M059J (cell line): ENCODE measurements around the gene HES7. TPM values are rescaled to one million over a fixed set of nuclear protein-coding genes. Genes with fewer than 3 reads are reported as not detected.
A peak's percentile ranks its signal among the peaks of the same experiment; 100 is the strongest.

Experiments used
- DNase-seq: peaks from one replicate; pipeline ENCODE4 v3.0.0-alpha.2; 2012; ENCODE audit warnings: low read depth
- total RNA-seq: library from RNA; depleted of rRNA; stranded (reverse); fragments of >200 nt; shearing (Covaris generic); gene quantifications from 2 replicates; pipeline ENCODE4 v1.2.3, GENCODE V29; 2014

The HES7 gene
- total RNA-seq, 1 experiment from 2014 or later = 0.94 TPM

DNA sequence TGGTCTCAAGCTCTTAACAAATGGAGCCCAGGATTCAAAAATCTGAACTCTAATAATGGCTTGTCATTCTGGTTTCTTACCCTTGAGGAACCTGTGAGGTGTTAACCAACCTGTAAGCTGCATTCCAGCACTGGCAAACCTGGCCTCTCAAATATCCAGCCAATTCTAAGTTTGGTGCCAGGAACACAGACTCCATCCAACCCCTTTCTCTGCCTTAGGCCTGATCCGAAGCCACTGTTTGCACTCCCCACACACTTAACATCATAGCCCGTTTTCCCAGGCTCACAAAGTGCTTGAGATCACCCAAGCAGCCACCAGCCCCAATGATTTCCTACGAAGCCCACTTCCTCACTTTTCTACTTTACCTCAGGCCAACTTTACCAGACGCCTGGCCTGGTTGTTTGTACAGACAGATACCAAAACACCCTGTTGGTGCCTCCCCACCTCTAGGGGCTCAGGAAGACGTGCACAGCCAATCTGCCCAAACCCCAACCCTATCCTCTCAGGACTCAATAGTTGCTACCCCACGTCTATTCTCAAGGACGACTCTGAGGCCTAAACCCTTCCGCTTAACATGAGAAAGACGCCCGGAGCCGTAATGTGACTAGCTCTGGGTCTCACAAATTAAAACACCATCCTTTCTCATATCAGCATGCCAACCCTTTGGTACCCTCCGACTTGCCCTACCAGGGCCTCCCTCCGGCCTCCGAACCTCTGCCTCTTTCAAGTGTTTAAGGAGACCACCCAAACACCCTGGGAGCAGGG, 31.5 kb upstream of the HES7 start:
- no peak for DNase-seq

DNA sequence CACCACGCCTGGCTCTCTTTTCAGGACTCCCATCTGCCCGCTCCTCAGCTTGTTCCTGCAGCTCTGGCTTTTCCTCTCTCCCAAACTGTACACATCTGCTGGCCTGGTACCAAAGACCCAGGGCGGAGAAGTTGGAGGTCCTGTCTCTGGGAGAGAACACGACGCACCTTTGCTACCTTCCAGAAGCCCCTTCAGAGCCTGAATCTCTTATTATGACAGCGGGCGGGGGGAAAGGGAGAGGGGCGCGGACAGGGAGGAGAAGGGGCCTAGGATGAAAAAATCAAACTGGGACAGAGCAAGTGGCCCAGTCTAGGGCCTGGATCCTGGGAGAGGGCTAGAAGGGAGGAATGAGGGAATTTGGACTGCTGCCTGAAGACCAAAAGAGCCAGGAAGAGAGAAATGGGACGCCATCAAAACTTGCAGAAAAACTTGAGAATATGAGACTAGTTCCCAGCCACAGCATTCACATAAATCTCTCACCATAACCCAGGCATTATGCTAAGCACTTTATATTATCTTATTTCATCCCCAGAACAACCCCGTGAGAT, 30.8 kb upstream of the HES7 start:
- no peak for DNase-seq

GRCh38 chr17:8153957-8154607, 30.2 kb upstream of the HES7 start:
- peak; percentile 97 for DNase-seq

GRCh38 chr17:8153525-8153956, 29.6 kb upstream of the HES7 start:
- DNase-seq = peak; percentile 96

- DNase-seq = no peak
These were observed 29.1 kb upstream of the HES7 start for GRCh38 chr17:8153031-8153451.

DNA sequence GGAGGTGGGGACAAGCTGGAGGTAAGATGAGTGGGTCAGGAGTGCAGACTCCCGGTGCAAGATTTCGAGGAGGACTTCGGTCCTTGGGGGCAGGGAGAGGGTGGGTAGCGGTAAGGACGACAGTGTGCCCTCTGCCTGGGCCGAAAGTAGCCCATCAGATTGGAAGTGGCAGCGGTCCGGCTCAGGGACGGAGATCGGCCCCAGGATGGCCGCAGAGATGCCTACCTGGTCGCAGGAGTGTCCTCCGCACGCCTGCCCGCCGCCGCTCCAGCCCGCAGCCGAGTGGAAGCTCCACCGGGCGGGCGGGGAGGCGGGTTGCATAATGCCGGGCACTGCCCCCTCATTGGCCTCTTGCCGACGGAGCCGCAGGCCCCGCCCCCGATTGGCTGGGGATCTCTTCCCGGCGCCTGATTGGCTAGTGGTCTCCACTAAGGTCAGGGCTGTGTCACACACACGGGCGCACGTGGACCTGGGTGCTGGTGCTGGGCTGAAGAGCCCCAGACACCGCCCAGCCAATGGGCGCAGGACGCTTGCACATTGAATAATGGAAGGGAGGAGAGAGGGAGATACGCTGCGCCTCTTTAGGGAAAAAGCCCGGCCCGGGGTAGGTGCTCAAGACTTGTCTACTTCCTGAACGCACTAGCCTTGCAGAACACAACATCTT, 28.3 kb upstream of the HES7 start, which contains the start of gene PER1:
PER1 (minus strand) TSS at position 293 of the 664 bp plus-strand sequence. CDS start 1,698 bp downstream, outside the sequence.
- DNase-seq = peak; percentile 86

GRCh38 chr17:8151641-8152111, 27.8 kb upstream of the HES7 start:
- DNase-seq = peak; percentile 67

- DNase-seq = peak; percentile 79
These were observed 27.3 kb upstream of the HES7 start for GRCh38 chr17:8151120-8151640.

DNA sequence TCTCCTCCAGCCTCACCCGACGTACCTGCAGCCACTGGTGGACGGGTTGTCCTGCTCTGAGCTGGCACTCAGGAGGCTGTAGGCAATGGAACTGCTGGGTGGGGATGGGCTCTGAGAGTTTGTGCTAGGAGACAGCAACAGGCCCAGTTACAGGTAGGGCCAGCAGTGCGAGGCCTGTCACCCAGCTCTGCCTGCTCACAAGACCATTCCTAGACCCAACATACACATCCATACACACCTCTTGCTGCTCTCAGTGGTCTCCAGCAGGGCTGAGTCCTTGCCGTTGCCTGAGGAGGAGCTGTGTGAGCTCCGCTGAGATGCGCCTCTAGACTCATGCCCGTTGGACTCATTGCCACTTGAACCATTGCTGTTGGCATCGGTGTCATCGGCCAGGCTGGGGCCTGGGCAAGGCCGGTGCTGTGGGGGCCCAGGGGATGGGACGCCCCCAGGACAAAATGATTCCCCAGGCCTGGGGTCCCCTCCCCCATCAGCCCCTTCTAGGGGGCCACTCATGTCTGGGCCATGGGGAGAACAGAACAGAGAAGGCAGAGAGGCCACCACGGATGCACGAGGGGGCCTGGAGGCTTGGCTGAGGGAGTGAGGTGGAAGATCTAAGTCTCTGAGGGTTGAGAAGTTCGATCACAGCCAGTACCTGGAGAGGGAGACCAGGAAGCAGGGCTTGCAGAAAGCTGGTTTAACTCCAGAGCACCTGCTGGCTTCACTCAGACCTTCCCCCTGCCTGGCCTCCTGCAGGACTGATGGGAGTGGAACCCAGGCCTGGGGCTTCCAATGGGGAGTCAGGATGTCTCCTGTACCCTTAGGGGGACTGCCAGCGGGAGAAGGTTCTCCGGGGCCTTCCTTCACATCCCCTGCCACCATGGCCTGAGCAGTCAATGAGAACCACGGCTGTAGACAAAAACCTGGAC, 26.6 kb upstream of the HES7 start:
- DNase-seq = no peak

- no peak for DNase-seq
These were observed 25.7 kb upstream of the HES7 start for GRCh38 chr17:8149419-8150193.

DNA sequence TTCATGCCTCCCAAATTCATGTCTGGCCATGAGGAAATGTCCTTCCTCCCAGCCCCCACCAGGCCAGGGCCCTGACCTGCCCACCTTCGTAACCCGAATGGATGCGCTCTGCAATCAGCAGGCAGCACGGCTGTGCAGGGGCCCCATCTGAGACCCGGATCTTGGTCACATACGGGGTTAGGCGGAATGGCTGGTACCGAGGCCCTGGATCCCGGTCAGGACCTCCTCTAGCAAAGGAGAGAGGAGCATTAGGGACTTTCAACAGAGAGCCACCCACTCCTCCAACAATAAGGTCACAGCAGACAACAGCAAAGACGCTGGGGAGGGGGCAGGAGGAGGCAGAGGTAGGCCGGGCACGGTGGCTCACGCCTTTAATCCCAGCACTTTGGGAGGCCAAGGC, 24.7 kb upstream of the HES7 start:
- no peak for DNase-seq

GRCh38 chr17:8147805-8148404, 24.0 kb upstream of the HES7 start:
- no peak for DNase-seq

DNA sequence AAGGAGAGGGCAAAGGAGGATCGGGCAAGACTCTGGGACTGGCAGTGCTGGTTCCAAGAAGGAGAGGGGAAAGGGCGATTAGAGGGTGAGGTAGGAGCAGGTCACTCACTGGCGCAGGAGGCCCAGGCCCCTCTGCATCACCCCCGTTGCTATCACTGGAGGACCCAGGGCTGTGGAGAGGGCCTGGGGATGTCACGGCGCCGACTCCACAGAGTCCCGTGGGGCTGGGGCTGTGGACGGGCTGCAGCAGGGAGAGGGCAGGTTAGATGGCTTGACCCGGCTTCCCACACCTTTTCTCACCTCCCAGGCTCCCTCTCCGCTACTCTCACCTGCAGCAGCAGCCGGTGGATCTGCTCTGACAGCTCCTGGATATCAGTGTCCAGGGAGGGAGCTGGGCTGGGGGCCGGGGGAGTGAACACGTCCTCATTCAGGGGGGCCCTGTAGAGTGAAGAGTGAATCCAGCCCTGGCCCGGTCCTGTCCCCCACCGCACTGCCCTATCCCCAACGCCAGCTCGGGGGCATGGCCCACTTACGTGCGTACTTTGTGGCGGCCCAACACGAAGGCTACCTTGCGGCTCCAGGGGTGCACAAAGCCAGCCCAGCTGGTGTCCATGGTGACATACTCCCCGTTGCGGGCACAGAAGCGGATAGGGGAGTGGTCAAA, 23.4 kb upstream of the HES7 start:
- no peak for DNase-seq

GRCh38 chr17:8146381-8147140, 22.7 kb upstream of the HES7 start:
- DNase-seq = no peak

DNA sequence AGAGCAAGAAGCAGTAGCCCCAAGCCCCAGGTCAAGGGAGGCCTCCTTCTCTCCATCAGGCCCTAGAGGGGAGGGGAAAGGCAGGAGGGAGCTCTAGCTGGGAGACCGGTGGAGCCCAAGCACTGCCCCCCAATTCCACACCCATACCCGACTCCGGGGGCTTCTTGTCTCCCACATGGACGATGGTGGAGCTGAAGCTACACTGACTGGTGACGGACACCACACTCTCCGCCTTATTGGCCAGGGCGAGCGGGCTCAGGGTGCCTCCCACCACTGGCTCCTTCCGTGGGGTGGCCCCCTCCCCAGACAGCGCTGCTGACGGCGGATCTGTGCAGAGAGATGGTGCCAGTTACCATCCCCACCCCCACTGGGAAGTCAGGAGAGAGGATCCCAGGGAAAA, 21.9 kb upstream of the HES7 start:
- DNase-seq = no peak

GRCh38 chr17:8144401-8145231, 20.7 kb upstream of the HES7 start:
- no peak for DNase-seq
